ENCODE results near the gene TXNRD3.
"Not testable (repeated sequence)": the region's sequence is repeated elsewhere in the genome, so short reads cannot be mapped to it uniquely, and the experiment has no call there.

Gene TXNRD3

DNA sequence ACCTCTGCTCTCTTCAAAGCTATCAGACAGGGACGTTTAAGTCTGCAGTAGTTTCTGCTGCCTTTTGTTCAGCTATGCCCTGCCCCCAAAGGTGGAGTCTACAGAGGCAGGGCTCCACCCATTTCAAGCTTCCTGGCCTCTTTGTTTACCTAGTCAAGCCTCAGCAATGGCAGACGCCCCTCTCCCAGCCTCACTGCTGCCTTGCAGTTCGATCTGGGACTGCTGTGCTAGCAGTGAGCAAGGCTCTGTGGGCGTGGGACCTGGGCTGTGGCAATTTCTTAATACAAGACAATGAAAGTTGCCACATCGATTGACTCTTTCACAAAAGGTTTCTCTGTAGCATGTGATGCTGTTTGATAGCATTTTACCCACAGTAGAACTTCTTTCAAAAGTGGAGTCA lies 63.4 kb downstream of the TXNRD3 start:
- DNase-seq (ENCODE audit: low spot score), result not testable (repeated sequence)

DNA sequence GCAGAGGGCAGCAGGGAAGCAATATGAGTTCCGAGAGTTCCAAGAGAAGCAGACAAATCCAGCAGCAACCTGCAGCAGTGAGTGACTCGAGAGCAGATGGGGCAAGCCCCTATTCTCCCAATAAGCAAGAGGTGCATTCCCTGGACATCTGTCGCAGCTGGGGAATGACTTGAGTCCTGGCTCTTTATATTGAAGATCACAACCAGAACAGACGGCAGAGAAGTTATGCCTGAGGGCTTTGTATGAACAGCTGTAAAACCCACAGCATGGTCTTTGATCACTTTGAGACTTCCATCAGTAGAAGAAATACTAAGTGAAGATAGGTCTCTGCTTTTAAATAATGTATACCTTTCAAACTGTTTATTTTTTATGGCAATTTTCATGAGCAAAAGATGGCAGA lies 72.6 kb downstream of the TXNRD3 start:
- no peak for DNase-seq (ENCODE audit: low spot score)

DNA sequence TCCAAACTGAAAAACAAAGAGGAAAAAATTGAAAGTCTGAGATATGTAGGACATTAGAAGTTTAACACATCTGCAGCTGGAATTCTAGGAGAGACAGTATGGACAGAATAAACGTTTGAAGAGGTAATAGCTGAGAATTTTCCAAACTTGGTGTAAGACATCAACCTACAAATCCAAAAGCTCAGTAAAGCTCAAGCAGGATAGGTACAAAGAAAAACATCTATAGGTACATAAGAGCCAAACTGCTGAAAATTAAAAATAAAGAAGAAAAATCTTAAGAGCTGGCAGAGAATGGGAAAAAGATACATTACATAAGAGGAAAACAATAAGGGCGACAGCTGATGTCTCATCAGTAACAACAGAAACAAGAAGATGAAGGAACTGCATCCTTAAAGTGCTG lies 73.4 kb downstream of the TXNRD3 start:
- DNase-seq (ENCODE audit: low spot score), result no peak

DNA sequence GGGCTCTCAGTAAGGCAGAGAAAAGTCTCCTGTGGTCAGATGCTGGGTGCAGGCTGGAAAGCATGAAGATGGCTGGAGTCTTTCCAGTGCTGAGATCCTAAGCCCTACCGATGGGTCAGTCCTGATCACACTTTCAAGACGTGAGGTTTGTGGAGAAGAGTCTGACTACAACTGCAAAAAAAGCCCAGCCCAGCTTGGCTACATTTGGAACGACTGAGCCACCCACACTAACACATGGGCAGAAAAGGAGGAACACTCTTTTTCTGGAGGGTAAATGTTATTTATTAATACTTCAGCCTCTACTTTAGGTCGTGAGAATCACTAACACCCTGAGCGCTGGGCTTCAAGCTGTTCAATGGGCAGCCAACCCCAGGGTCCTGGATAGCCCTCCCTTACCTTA lies 74.2 kb downstream of the TXNRD3 start:
- DNase-seq (ENCODE audit: low spot score), result no peak

DNA sequence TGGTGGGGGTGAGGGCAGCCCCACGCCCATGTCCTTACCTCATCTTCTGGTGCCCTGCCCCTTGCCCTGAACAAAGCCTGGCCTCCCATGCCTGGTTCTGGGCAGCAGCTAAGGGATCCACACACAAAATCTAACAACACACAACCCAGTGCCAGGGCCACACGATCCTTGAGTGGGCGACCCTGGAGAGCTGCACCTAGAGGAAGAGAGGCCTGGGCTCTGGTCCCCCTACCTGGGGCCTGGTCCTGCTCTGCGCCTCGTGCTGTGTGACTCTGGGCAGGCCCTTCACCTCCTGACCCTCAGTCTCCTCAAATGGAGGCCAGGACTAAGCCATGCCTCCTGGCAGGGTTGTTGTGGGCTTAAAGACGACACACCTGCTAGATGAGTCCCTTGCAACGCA lies 76.2 kb downstream of the TXNRD3 start:
- DNase-seq (ENCODE audit: low spot score), result no peak

DNA sequence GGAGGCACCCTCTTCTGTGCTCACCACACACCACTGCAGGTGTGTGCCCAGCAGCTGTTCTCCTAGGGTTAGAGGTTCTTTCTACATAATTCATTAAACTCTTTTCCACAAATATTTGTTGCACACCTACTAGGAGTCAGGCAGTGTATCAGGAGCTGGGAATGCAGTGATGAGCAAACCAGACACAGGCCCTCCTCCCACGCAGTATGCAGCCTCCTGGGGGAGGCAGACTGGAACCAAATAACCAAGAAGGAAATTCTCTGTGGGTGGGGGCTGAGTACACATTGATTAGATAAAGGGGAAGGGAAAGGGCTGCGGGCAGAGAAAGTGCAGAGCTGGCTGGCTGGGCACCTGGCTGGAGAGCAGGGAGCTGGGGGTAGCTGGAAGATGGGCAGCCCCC lies 77.7 kb downstream of the TXNRD3 start:
- DNase-seq (ENCODE audit: low spot score), result no peak

DNA sequence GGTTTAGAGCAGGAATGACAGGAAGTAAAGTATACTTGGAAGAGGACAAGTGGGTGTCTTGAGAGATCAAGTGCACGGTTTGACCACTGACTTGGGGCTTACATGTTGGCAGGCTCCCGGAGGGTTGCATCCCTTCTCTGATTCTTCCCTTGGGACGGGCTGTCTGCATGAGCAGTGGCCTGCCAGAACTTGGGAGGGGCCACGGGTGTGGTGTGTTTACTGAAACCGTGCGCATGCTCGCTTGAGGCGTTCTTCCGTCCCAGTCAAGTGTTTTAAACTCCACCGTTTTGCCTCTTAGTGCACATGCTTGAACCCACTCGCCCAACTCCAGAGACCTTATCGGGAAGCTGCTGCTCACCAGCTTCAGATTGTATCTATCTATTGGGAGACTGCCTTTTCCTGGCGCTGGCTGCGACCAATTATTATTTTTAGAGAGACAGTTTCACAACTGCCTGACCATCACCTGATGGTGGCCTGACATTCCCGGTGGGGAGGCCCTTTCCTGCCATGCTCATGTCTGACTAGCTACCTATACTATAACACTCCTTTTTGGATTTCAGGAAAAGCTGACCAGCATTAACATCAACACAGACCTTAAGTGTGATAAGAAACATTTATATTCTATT lies 81.3 kb downstream of the TXNRD3 start:
- DNase-seq (ENCODE audit: low spot score), result no peak

DNA sequence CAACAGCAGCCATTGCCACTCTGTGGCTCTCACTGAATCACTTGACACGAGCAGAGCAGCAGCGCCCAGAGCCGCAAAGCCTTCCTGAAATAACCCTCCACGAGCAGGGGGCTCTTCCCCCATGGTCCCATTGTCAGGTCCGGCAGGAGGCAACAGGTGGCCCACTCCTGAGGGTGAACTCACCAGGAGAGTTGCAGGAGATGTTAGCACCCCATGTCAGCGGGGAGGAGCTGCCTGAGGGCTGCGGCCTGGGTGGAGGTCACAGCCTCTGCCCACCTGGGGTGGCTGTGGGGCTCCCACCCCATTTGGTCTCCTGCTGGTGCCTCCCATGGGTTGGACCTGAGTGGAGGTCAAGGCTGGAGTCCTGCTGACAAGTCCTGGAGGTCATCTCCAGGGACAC lies 83.8 kb downstream of the TXNRD3 start:
- no peak for DNase-seq (ENCODE audit: low spot score)

DNA sequence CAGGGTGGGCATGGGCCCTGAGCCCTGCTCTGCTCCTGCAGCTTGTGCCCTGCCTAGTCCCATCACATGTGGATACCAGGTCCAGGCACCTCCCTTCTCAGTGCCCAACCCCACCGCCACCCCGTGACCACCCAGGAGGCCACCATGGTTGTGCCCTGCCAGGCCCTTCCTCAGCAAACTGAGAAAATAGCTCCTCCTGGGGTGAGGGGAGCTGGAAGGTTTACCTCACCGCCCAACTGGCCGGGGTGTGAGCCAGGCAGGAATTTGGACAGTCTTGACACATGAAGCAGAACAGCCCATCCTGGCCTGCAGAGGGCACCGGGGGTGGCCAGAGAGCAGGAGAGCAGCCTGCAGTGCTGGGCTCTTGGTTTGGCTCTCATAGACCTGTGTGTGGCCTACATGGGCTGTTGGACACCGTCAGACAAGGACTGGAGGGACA lies 84.8 kb downstream of the TXNRD3 start:
- DNase-seq (ENCODE audit: low spot score), result peak; percentile 57

DNA sequence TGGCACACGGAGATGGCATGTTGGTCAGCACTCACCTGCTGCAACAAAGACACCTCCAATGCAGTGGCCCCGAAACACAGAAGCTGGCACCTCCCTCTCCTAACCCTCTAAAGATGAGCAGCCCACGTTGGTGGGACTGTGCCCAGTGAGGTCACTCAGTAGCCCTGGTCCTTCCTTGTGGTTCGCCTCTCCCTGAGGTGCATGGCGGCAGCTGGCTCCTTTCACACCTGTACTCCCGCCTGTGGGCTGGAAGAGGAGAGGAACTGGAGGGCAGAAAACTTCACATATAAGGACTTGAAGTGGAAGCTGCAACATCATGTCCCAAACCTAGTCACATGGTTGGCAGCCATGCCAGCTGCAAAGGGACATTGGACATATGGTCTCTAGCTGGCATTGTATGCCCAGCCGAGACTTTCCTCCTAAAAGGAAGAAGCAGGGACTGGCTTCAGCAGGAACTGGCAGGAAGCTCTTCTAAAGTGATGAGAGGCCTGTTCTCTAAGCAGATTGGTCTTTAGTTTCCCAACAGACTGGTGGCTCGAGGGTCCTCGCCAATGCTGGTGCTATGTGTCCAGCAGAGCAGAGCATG lies 85.4 kb downstream of the TXNRD3 start:
- no peak for DNase-seq (ENCODE audit: low spot score)

DNA sequence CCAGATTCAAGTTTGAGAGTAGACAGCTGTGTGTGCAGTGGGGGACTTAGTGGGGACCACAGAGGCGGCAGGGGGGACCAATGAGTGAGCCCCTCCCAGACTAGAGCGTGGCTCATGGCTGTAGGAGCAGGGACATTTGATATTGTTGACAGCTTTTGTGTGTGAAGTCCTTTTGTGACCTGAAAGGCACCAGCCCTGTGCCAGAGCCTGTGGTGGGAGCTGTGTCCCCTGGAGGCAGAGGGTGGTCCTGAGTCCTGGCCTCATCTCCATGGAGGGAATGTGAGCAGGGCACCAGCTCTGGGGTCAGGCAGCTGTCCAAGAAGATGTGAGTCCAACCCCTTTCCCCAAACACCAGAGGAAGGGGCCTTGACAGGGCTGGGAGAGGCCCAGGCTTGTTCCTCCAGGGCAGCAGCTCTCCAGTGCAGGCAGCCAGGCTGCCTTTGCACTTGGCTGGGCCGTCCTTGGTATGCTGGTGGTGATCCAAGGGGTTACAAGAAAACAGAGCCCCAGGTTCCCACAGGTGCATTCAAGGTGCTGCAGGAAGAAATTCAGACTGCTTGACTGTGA lies 86.1 kb downstream of the TXNRD3 start:
- DNase-seq (ENCODE audit: low spot score), result no peak

DNA sequence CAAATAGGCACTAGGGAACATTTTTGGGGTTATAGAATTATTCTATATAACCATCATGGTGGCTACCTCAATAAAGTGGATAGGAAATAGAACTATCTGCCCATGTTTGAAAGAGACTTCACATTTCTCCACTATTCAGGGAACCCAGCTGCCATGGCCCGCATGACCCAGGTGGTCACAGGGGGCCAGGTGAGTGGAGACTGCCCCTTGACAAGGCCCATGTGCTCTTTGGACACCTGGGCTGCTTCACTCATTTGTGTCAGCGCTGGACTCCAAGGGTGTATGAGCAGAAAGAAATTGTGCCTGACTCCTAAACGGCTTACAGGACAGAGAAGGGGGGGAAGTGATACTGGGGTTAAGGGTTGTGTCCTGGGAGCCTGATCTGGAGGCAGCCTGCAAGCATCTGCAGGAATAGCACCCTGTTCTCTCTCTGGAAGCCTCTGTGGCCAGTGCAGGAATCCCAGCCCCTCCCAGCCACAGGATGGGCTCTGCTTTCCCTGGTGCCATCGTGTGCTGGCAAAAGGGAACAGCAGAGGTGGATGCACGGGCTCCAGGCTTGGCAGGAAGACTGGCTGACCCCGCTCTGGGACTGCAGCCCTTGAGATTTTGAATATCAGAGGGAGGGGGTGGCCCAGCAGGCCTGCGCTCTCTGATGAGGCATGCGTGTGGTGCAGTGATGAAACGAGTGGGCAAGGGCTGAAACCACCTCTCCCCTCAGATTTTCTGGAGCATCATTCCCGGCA lies 87.1 kb downstream of the TXNRD3 start:
- peak; percentile 62 for DNase-seq (ENCODE audit: low spot score)

DNA sequence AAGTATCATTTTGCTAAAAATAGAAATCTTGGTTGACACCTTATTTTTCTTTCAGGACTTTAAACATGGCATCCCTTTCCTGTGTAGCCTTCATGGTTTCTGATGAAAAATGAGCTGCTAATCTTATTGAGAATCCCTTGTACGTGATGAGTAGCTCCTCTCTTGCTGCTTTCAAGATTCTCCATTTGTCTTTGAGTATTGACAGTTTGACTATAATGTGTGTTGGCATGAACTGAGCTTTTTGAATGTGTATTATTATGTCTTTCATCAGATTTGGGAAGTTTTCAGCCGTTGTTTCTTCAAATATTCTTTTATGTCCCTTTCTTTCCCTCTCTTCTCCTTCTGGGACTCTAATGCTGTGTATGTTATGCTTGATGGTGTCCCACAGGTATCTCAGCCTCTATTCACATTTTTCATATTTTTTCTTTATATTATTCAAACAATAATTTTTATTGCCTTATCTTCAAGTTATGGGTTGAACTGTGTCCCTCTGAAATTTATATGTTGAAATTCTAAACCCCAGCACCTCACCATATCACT lies 92.1 kb downstream of the TXNRD3 start:
- DNase-seq (ENCODE audit: low spot score), result no peak

DNA sequence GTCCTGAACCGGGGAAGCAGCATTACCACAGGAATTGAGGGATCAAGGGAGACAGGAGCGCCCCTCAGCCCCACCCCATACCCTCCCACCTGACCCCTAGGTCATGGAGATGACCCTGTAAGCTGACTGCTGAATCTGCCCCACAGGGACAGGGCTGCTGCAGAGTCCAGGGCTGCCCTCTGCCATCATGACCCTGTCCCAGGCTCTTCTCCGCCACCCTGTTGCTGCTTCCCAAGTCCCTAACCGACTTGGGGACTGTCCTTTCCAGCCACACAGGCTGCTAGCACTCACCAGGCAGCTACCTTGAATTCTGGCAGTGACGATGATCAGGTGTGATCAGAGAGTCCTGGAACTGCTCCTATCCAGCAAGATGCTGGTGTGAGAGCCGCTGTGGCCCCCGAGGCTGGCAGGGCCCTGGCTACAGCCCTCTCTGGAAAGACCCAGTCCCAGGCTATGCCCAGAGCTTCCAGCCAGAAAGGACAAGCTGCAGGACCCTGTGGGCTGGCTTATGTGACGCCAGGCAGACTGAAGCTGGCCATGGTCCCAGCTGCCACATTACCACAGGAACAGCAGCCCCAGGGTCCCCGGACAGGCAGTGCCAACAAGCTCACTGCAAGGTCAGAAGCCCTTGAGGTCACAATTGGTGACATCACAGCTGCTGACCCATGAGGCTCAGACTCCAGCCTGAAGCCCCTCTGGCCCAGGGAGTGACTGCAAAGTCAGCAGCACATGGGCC lies 96.4 kb downstream of the TXNRD3 start, which contains the start of gene C3orf22:
TSS of gene C3orf22 (minus strand) at position 597 of the 736 bp plus-strand sequence. CDS start 5,542 bp downstream, outside the sequence.
- no peak for DNase-seq (ENCODE audit: low spot score)

DNA sequence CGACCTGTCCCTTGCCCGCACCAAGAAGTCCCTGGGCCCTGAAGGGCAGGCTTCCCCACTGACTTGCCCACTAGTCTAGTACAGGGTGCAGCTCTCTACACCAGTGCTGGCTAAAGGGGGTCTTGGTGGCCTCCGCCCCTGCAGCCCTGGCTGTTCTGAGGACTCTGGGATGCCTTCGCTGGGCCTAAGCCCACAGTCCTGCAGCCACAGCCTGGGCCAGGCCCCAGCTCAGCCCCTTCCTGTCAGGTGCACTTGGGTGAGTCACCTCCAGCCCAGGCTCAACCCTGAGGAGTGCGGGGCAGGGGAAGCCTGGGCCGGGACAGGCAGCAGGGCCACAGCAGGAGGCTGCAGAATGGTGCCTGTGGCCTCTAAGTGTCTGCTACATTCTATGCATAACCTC lies 97.2 kb downstream of the TXNRD3 start:
- no peak for DNase-seq (ENCODE audit: low spot score)

DNA sequence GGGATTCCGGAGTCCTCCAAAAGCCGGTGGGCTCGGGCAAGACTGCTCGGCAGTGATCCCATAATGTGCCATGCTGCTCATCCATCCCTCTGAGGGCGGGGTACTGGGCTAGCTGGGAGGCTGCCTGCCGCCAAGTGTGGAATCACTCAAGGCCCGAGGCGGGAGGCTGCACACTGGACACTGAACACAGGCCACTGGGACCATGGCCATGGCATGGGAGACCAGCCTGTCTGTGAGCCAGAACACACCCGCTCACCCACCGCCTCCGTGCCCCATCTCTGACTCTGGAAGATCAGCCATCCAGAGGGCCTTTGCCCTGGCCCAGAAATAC lies 97.5 kb downstream of the TXNRD3 start:
- no peak for DNase-seq (ENCODE audit: low spot score)

Data from iPS-NIHi11 (cell line).